Hepatocyte (in vitro differentiated cells): Measurements from ENCODE around the gene PRR36. TPM values are rescaled to one million over a fixed set of nuclear protein-coding genes. Genes with fewer than 3 reads are reported as not detected.

Experiments used
- DNase-seq: peaks from one replicate; pipeline ENCODE4 v3.0.0-alpha.2; 2016; ENCODE audit warnings: low spot score
- H2AFZ ChIP-seq: fragments of 200-600 bp; sonication (generic); 2 replicates; pipeline ENCODE4 v1.6.0; 2016; ENCODE audit warnings: antibody characterized with exemption, mild to moderate bottlenecking
- H3K27ac ChIP-seq: fragments of 200-600 bp; sonication (generic); 2 replicates; pipeline ENCODE4 v1.5.1; 2016; ENCODE audit warnings: mild to moderate bottlenecking
- H3K27me3 ChIP-seq: fragments of 200-600 bp; sonication (generic); 2 replicates; pipeline ENCODE4 v1.6.1; 2016
- H3K36me3 ChIP-seq: fragments of 200-600 bp; sonication (generic); replicated peaks from 2 replicates; pipeline ENCODE4 v1.5.1; 2016; ENCODE audit warnings: low read depth; ENCODE audit not compliant: insufficient read depth
- H3K4me1 ChIP-seq: fragments of 200-600 bp; sonication (generic); 2 replicates; pipeline ENCODE4 v1.5.1; 2016; ENCODE audit warnings: mild to moderate bottlenecking, moderate library complexity; ENCODE audit not compliant: insufficient read depth
- H3K4me2 ChIP-seq: fragments of 200-600 bp; sonication (generic); 2 replicates; pipeline ENCODE4 v1.6.0; 2016
- H3K4me3 ChIP-seq: fragments of 200-600 bp; sonication (generic); 2 replicates; pipeline ENCODE4 v1.5.1; 2016; ENCODE audit warnings: mild to moderate bottlenecking
- H3K79me2 ChIP-seq: fragments of 200-600 bp; sonication (generic); 2 replicates; pipeline ENCODE4 v1.6.0; 2017; ENCODE audit warnings: mild to moderate bottlenecking
- H3K9me2 ChIP-seq: fragments of 200-600 bp; sonication (generic); replicated peaks from 2 replicates; pipeline ENCODE4 v1.6.0; 2017; ENCODE audit warnings: mild to moderate bottlenecking; ENCODE audit not compliant: insufficient read depth
- H3K9me3 ChIP-seq: fragments of 200-600 bp; sonication (generic); 2 replicates; pipeline ENCODE4 v1.5.1; 2016; ENCODE audit warnings: low read depth, mild to moderate bottlenecking
- H4K20me1 ChIP-seq: fragments of 200-600 bp; sonication (generic); 2 replicates; pipeline ENCODE4 v1.6.0; 2016; ENCODE audit warnings: mild to moderate bottlenecking; ENCODE audit not compliant: insufficient read depth, poor library complexity, severe bottlenecking
- CTCF ChIP-seq: fragments of 200-600 bp; sonication (generic); IDR thresholded peaks from 2 replicates; pipeline ENCODE4 v1.5.1; 2016; ENCODE audit warnings: antibody characterized with exemption, mild to moderate bottlenecking; ENCODE audit not compliant: poor library complexity
- EZH2 ChIP-seq: fragments of 200-600 bp; sonication (generic); IDR thresholded peaks from 2 replicates; pipeline ENCODE4 v1.6.1; 2016; ENCODE audit warnings: antibody characterized with exemption, mild to moderate bottlenecking, borderline replicate concordance
- EZH2phosphoT487 ChIP-seq: fragments of 200-600 bp; sonication (generic); IDR thresholded peaks from one replicate; pipeline ENCODE4 v1.6.1; 2018; ENCODE audit warnings: antibody characterized with exemption, mild to moderate bottlenecking, low read depth, moderate library complexity; ENCODE audit not compliant: unreplicated experiment, severe bottlenecking
- WGBS: methylation state at CpG from one replicate; pipeline ENCODE4 v1.1.6; 2016; ENCODE audit warnings: low lambda C conversion rate; ENCODE audit errors: missing lambda C conversion rate; 5-methylcytosine and 5-hydroxymethylcytosine counted together
- polyA plus RNA-seq: library from polyadenylated mRNA; unstranded; fragments of >200 nt; fragmentation: Nextera tagmentation; extraction: Ambion mirVana; gene quantifications from 2 replicates; pipeline ENCODE4 v1.2.1, GENCODE V29; 2016
- total RNA-seq: library from RNA; depleted of rRNA; stranded (reverse); fragments of >200 nt; gene quantifications from 2 replicates; pipeline ENCODE4 v1.2.3, GENCODE V29; 2014

The PRR36 gene
- total and polyA plus RNA-seq, 2 experiments from 2014 or later = 1.00 to 2.5 TPM

GRCh38 chr19:7831452-7831851, 42.7 kb downstream of the PRR36 start:
- H2AFZ ChIP-seq = no peak overlapping the region
- no peaks in the 10 kb centered on the region for H3K9me2 ChIP-seq
- H4K20me1 ChIP-seq = no peaks in the 10 kb centered on the region
- no peaks in the 10 kb centered on the region for H3K27me3 ChIP-seq
- H3K4me2 ChIP-seq = peak overlapping the region; percentile 54
- H3K4me3 ChIP-seq = no peak overlapping the region
- TF ChIP-seq EZH2phosphoT487 (no peak), EZH2 (no peak), CTCF (no peak)
- 56% methylated on average over 10 of the region's 10 CpGs for WGBS
- peaks cover 13% of the 10 kb centered on the region for H3K79me2 ChIP-seq
- DNase-seq = peak; percentile 61
- no peaks in the 10 kb centered on the region for H3K36me3 ChIP-seq
- no peak overlapping the region for H3K27ac ChIP-seq
- H3K4me1 ChIP-seq = peaks cover 3% of the 10 kb centered on the region
- no peaks in the 10 kb centered on the region for H3K9me3 ChIP-seq

GRCh38 chr19:7830823-7831222, 43.4 kb downstream of the PRR36 start:
- Histone ChIP-seq H3K4me2 (peak overlapping the region; percentile 92), H3K9me3 (no peaks in the 10 kb centered on the region), H3K36me3 (no peaks in the 10 kb centered on the region), H4K20me1 (no peaks in the 10 kb centered on the region), H3K9me2 (no peaks in the 10 kb centered on the region), H2AFZ (no peak overlapping the region), H3K4me3 (no peak overlapping the region), H3K27me3 (no peaks in the 10 kb centered on the region), H3K79me2 (peaks cover 13% of the 10 kb centered on the region), H3K27ac (no peak overlapping the region), H3K4me1 (peaks cover 3% of the 10 kb centered on the region)
- DNase-seq = no peak
- WGBS = 56% methylated on average over 4 of the region's 7 CpGs
- no peak for TF ChIP-seq EZH2
- TF ChIP-seq CTCF = no peak
- TF ChIP-seq EZH2phosphoT487 = no peak

DNA sequence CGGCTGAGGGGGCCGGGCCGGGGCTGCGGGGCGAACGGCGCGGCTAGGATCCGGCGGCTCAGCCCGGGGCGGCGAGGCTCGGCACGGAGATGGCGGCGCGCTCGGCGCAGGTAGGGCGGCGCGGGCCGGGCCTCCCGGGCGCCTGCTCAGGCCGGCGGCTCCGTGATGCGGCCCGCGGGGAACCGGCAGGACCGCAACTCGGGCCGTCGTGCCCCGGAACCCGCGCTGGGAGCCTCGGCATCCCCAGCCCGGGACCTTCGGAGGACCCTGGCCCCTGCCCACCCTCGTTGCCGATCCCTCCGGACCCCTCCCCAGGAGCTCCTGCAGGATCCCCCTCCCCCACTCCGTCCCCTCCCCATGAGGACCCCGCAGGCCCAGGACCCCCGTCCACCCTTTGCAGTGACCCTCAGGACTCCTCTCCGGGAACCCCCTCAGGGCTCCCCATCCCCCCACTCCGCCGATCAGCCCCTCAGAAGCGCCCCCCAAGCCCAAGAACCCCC, 43.9 kb downstream of the PRR36 start:
- no peak overlapping the region for H3K27ac ChIP-seq
- H3K9me3 ChIP-seq = no peaks in the 10 kb centered on the region
- H4K20me1 ChIP-seq = no peaks in the 10 kb centered on the region
- no peak for TF ChIP-seq EZH2
- TF ChIP-seq CTCF = no peak
- TF ChIP-seq EZH2phosphoT487 = no peak
- H3K4me3 ChIP-seq = peak overlapping the region; percentile 45
- DNase-seq = no peak
- peaks cover 13% of the 10 kb centered on the region for H3K79me2 ChIP-seq
- H3K9me2 ChIP-seq = no peaks in the 10 kb centered on the region
- H2AFZ ChIP-seq = no peak overlapping the region
- peaks cover 3% of the 10 kb centered on the region for H3K4me1 ChIP-seq
- peak overlapping the region; percentile 92 for H3K4me2 ChIP-seq
- H3K27me3 ChIP-seq = no peaks in the 10 kb centered on the region
- 0% methylated on average over 3 of the region's 53 CpGs for WGBS
- no peaks in the 10 kb centered on the region for H3K36me3 ChIP-seq
